ACC112 (cell line): Measurements from ENCODE around the gene CCDC78.
A peak's percentile ranks its signal among the peaks of the same experiment; 100 is the strongest.

Source experiments
- H2AFZ ChIP-seq: fragments of 200-600 bp; sonication (generic); one replicate; pipeline ENCODE4 v1.6.0; 2017; ENCODE audit warnings: antibody characterized with exemption, low read length; ENCODE audit not compliant: unreplicated experiment
- H3K27ac ChIP-seq: fragments of 200-600 bp; sonication (generic); 2 replicates; pipeline ENCODE4 v1.5.1; 2014; ENCODE audit warnings: low read depth, mild to moderate bottlenecking, antibody characterized with exemption, low read length, moderate library complexity
- H3K27me3 ChIP-seq: fragments of 200-600 bp; sonication (generic); 2 replicates; pipeline ENCODE4 v1.6.1; 2014; ENCODE audit warnings: mild to moderate bottlenecking, antibody characterized with exemption, low read length, moderate library complexity, mixed read lengths; ENCODE audit not compliant: insufficient read depth
- H3K36me3 ChIP-seq: fragments of 200-600 bp; sonication (generic); 2 replicates; pipeline ENCODE4 v1.6.1; 2016; ENCODE audit warnings: mild to moderate bottlenecking, antibody characterized with exemption, low read length, moderate library complexity, mixed read lengths; ENCODE audit not compliant: insufficient read depth
- H3K4me1 ChIP-seq: fragments of 200-600 bp; sonication (generic); one replicate; pipeline ENCODE4 v1.6.1; 2016; ENCODE audit warnings: low read length, mixed read lengths; ENCODE audit not compliant: insufficient read depth, unreplicated experiment, control insufficient read depth
- H3K4me3 ChIP-seq: fragments of 200-600 bp; sonication (generic); 2 replicates; pipeline ENCODE4 v1.5.1; 2014; ENCODE audit warnings: mild to moderate bottlenecking, low read depth, low read length
- H3K79me2 ChIP-seq: fragments of 200-600 bp; sonication (generic); one replicate; pipeline ENCODE4 v1.6.0; 2016; ENCODE audit warnings: low read length; ENCODE audit not compliant: control insufficient read depth, unreplicated experiment, insufficient read depth

The CCDC78 gene

DNA sequence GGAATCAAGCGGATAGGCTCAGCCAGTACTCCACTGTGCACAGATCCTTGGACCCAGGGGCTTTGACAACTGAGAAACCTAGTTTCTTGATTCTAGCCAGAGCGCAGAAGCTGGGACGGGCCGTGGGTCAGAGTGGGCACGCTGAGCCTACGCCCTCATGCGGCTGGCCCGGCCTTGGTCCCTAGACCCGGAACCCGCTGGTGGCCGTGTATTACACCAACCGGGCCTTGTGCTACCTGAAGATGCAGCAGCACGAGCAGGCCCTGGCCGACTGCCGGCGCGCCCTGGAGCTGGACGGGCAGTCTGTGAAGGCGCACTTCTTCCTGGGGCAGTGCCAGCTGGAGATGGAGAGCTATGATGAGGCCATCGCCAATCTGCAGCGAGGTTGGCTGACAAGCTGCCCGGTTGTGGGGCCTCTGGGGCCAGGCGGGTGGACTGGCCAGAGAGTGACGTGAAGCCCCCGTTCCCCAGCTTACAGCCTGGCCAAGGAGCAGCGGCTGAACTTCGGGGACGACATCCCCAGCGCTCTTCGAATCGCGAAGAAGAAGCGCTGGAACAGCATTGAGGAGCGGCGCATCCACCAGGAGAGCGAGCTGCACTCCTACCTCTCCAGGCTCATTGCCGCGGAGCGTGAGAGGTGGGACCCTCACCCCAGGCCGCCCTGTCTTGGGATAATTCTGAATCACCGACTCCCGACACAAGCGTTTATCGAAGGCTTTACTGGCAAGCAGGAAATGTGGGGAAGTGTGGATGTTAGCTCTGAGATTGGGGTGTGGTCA lies 45.1 kb downstream of the CCDC78 start:
- peak overlapping the region; percentile 92 for H3K4me3 ChIP-seq
- peaks cover 42% of the 10 kb centered on the region for H3K79me2 ChIP-seq
- no peaks in the 10 kb centered on the region for H3K27me3 ChIP-seq
- H3K36me3 ChIP-seq: peaks cover 25% of the 10 kb centered on the region; the same call in 1 of the 2 replicates
- peaks cover 24% of the 10 kb centered on the region for H3K4me1 ChIP-seq
- peak overlapping the region; percentile 76 for H3K27ac ChIP-seq
- H2AFZ ChIP-seq: peak overlapping the region; percentile 29

DNA sequence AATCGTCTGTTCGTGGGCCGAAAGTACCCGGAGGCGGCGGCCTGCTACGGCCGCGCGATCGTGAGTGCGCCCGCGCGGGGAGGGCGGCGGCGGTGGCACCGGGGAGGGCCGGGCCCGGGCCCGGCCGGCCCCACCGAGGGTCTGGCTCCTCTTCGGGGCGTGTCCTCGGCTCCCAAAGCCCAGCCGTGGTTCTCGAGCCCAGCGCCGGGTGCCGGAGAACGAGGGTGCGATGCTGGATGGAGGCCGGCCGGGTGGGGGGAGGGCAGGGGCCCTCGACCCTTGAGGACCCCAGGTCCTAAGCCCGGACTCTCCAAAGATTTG lies 45.7 kb downstream of the CCDC78 start:
- Histone ChIP-seq H3K4me3 (peak overlapping the region; percentile 92), H2AFZ (peak overlapping the region; percentile 29), H3K36me3 (peaks cover 23% of the 10 kb centered on the region; the same call in 1 of the 2 replicates), H3K4me1 (peaks cover 24% of the 10 kb centered on the region), H3K27ac (peak overlapping the region; percentile 76), H3K27me3 (no peaks in the 10 kb centered on the region), H3K79me2 (peaks cover 41% of the 10 kb centered on the region)

DNA sequence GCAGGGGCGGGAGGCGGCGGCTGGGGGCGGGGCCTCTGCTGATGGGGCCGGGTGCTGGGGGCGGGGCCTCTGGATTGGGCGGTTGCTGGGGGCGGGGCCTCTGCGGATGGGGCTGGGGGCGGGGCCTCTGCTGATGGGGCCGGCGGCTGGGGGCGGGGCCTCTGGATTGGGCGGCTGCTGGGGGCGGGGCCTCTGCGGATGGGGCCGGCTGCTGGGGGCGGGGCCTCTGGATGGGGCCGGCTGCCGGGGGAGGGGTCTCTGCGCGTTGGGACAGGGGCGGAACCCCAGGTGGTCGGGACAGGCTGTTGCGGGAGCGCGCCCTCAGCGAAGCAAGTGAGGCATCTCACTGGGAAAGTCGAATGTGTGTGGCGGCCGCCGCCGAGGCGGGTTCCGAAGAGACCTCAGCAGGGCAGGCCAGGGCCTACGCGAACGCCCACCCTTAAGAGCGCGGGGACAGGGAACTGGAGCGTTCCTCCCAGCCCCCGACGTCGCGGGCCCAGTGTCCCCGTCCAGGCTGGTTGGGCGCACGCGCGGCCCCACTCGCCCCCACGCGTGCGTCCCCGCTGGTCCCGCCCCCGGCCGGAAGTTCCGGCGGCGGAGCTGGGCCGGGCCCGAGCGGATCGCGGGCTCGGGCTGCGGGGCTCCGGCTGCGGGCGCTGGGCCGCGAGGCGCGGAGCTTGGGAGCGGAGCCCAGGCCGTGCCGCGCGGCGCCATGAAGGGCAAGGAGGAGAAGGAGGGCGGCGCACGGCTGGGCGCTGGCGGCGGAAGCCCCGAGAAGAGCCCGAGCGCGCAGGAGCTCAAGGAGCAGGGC lies 46.2 kb downstream of the CCDC78 start, which contains the start of gene STUB1:
Gene STUB1 (plus strand): TSS at position 597 of the 811 bp plus-strand sequence. CDS start 116 bp downstream, at position 713.
- peaks cover 24% of the 10 kb centered on the region for H3K4me1 ChIP-seq
- peak within 1 kb of the TSS; percentile 76 for H3K27ac ChIP-seq
- peak within 1 kb of the TSS; percentile 87 for H2AFZ ChIP-seq

DNA sequence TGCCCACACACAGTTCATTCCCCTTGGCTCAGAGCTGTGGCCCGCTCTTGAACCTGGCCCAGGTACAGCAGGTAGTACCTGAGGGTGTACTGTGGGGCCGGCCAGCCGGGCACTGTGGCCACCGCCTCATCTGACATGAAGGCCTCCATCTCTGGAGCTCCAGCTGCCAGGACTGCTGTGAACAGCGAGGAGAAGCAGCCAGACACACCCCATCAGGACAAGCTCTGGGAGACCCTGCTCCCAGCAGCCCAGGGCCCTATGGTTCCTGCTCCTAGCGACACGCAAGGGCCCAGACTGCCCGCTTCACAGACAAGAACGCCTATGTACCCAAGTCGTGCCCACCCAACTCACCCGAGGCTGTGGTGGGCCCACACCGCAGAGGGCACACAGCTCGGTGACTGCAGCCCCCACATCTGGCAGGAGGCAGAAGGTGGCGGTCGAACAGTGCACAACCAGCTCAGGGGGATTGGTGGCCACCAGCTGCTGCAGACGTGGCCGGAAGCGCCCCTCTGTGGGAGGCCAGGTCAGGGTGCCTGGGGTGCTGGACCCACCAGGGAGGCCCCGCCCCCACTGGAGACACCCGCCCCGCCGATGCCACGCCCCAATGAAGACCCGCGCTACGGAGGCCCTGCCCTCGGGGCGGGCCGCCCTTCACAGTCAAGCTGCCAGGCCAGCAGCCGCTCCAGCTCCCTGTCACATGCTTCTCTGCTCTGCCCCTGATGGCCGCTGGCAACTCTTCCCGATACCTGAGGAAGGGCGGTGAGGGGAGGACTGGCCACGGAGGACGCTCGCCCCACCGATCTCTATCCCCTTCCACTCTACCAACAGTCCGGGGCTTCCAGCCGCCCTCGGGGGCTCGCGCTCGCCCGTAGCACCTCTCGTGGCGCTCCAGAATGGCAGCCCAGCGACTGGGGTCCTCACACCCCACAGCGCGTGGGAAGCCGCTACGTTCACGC lies 47.1 kb downstream of the CCDC78 start:
- H3K27ac ChIP-seq: peak overlapping the region; percentile 31; the same call in 1 of the 2 replicates
- H2AFZ ChIP-seq: peak overlapping the region; percentile 87

More for the DNA sequence above, 46.2 kb downstream of the CCDC78 start, which contains the start of gene STUB1:
- no peaks in the 10 kb centered on the region for H3K27me3 ChIP-seq
- H3K79me2 ChIP-seq: peaks cover 38% of the 10 kb centered on the region
- H3K4me3 ChIP-seq: peak within 1 kb of the TSS; percentile 92
- peaks cover 17% of the 10 kb centered on the region; the same call in 1 of the 2 replicates for H3K36me3 ChIP-seq

DNA sequence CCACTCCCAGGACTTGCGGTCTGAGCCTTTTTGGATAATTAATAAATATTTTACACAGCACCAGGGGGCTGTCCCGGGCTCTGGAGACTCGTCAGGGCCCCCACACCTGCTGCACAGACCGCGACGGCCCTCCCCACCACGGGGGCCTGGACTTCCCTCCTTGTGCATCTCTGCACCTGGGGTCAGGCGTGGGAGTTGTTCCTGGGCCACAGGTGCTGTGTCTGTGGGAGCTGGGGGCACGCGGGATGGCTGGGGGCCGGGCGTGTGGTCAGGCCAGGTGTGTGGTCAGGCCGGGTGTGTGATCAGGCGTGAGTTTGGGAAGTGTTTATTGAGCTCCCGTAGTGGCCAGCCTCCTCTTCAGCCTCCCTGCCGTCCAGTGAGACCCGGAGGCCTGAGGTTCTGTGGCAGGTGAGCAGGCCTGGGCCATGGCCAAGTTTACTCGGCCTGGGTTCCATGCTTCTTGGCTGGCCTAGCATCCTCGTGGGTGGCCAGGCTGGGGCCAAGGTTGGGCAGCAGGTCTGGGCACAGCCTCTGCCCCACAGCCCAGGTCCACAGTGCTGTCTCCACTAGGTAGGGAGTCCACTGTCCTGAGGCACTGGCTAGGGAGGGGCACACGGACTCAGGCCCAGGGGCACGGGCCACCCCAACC lies 47.9 kb downstream of the CCDC78 start:
- no peak overlapping the region for H2AFZ ChIP-seq
- peaks cover 30% of the 10 kb centered on the region for H3K79me2 ChIP-seq
- peaks cover 16% of the 10 kb centered on the region; the same call in 1 of the 2 replicates for H3K36me3 ChIP-seq
- peaks cover 20% of the 10 kb centered on the region for H3K4me1 ChIP-seq
- H3K27me3 ChIP-seq: no peaks in the 10 kb centered on the region
- H3K27ac ChIP-seq: no peak overlapping the region
- no peak overlapping the region for H3K4me3 ChIP-seq

More for the DNA sequence above, 47.1 kb downstream of the CCDC78 start:
- Histone ChIP-seq H3K36me3 (peaks cover 16% of the 10 kb centered on the region; the same call in 1 of the 2 replicates), H3K27me3 (no peaks in the 10 kb centered on the region), H3K4me3 (peak overlapping the region; percentile 83), H3K79me2 (peaks cover 38% of the 10 kb centered on the region), H3K4me1 (peaks cover 24% of the 10 kb centered on the region)

DNA sequence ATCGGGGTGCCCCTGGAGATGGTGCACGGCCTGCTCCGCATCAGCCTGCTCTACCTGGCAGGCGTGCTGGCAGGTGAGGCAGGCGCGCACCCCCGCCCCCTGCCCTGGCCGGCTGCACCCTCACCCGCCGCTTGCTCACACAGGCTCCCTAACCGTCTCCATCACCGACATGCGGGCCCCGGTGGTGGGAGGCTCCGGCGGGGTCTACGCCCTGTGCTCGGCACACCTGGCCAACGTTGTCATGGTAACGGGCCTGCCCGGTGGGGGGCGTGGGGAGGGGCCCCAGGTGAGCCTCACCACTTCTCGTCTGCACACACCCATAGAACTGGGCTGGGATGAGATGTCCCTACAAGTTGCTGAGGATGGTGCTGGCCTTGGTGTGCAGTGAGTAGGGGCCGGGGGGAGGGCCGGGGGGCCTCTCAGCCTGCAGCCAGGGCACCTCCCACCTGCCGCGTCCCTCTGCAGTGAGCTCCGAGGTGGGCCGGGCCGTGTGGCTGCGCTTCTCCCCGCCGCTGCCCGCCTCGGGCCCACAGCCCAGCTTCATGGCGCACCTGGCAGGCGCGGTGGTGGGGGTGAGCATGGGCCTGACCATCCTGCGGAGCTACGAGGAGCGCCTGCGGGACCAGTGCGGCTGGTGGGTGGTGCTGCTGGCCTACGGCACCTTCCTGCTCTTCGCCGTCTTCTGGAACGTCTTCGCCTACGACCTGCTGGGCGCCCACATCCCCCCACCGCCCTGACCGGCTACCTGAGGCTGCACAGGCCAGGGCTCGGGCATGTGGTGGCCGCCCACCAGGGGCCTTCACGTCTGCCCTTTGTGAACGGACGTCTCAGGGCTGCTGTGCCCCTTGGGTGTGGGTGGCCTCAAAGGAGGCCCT lies 48.7 kb downstream of the CCDC78 start:
- Histone ChIP-seq H3K36me3 (peaks cover 9% of the 10 kb centered on the region; the same call in 1 of the 2 replicates), H2AFZ (no peak overlapping the region), H3K79me2 (peaks cover 22% of the 10 kb centered on the region), H3K27ac (no peak overlapping the region), H3K27me3 (no peaks in the 10 kb centered on the region), H3K4me3 (no peak overlapping the region), H3K4me1 (peaks cover 14% of the 10 kb centered on the region)

DNA sequence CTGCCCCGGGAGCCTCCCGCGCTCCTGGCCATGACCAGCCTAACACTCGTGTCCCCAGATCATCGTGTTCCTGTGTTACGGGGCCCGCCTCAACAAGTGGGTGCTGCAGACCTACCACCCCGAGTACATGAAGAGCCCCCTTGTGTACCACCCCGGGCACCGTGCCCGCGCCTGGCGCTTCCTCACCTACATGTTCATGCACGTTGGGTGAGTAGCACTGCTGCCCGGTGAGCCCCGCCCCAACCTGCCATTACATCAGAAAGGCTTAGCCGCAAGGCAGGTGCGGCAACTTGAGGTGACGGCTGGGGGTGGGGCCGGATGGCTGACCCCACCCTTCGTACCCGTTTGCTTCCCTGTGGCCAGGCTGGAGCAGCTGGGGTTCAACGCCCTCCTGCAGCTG lies 49.3 kb downstream of the CCDC78 start:
- Histone ChIP-seq H3K36me3 (peaks cover 10% of the 10 kb centered on the region; the same call in 1 of the 2 replicates), H3K4me1 (peaks cover 8% of the 10 kb centered on the region), H3K79me2 (peaks cover 16% of the 10 kb centered on the region), H3K27ac (no peak overlapping the region), H2AFZ (no peak overlapping the region), H3K4me3 (no peak overlapping the region), H3K27me3 (no peaks in the 10 kb centered on the region)

DNA sequence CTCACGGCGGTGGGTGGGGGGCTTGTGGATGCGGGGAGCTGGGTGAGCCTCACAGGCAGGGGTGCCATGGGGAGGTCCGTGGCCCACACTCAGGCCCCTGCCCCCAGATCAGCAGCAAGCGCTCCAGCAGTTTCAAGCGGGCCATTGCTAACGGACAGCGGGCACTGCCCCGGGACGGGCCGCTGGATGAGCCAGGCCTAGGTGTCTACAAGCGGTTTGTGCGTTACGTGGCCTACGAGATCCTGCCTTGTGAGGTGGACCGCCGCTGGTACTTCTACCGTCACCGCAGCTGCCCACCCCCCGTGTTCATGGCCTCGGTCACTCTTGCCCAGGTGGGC lies 49.7 kb downstream of the CCDC78 start:
- H3K36me3 ChIP-seq: peaks cover 7% of the 10 kb centered on the region; the same call in 1 of the 2 replicates
- H3K27ac ChIP-seq: no peak overlapping the region
- H3K27me3 ChIP-seq: no peaks in the 10 kb centered on the region
- H2AFZ ChIP-seq: no peak overlapping the region
- no peak overlapping the region for H3K4me3 ChIP-seq
- peaks cover 12% of the 10 kb centered on the region for H3K79me2 ChIP-seq
- H3K4me1 ChIP-seq: peaks cover 5% of the 10 kb centered on the region

DNA sequence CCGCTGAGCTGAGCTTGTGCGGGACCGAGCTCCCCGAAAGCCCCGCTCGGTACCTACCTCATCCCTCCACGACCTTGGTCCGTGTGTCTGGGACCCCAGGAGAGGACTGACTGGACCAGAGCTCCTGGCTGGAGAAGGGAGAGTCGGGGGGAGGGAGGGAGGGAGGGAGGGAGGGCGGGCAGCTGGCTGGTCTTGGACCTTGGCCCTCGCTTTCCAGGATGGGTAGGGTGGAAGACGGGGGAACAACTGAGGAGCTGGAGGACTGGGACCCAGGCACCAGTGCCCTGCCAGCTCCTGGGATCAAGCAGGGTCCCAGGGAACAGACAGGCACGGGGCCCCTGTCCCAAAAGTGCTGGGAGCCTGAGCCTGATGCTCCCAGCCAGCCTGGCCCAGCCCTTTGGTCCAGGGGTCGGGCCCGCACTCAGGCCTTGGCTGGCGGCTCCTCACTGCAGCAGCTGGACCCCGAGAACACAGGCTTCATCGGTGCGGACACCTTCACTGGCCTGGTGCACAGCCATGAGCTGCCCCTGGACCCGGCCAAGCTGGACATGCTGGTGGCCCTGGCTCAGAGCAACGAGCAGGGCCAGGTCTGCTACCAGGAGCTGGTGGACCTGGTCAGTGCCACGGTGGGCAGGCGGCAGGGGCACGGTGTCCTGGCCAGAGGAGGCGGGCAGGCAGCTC lies 50.2 kb downstream of the CCDC78 start:
- Histone ChIP-seq H3K4me3 (no peak overlapping the region), H3K36me3 (peaks cover 11% of the 10 kb centered on the region; the same call in 1 of the 2 replicates), H3K4me1 (no peaks in the 10 kb centered on the region), H3K27ac (no peak overlapping the region), H2AFZ (no peak overlapping the region), H3K27me3 (no peaks in the 10 kb centered on the region), H3K79me2 (peaks cover 7% of the 10 kb centered on the region)
